ENCODE results near the gene KCNQ1OT1.

- TF ChIP-seq CTCF (IDR thresholded peaks at IDR 0.05; ENCODE audit: low read length): no peak
- TF ChIP-seq EZH2 (optimal IDR thresholded peaks at IDR 0.05; ENCODE audit: low read depth, low read length): no peak
- no peak for TF ChIP-seq EZH2phosphoT487 (IDR thresholded peaks at IDR 0.05; ENCODE audit: low read length)
Observed at GRCh38 chr11:2651826-2652271, 47.9 kb downstream of the KCNQ1OT1 start.
